Dermis blood vessel endothelial cell (primary cell): Measurements from ENCODE around the gene COL23A1. TPM values are rescaled to one million over a fixed set of nuclear protein-coding genes. Genes with fewer than 3 reads are reported as not detected.
"Not testable (repeated sequence)": the region's sequence is repeated elsewhere in the genome, so short reads cannot be mapped to it uniquely, and the experiment has no call there.

Experiments used
- DNase-seq: peaks from one replicate; pipeline ENCODE4 v3.0.0; 2010
- total RNA-seq: library from RNA; depleted of rRNA; stranded (reverse); fragments of >200 nt; gene quantifications from 2 replicates; pipeline ENCODE4 v1.2.3, GENCODE V29; 2014

Gene COL23A1
- total RNA-seq, 1 donor from 2014 or later, result 0.17 TPM

- no peak for DNase-seq
These were observed 311.7 kb downstream of the COL23A1 start for GRCh38 chr5:178278358-178279023.

- no peak for DNase-seq
These were observed 312.3 kb downstream of the COL23A1 start for GRCh38 chr5:178277866-178278265.

- no peak for DNase-seq
These were observed 312.8 kb downstream of the COL23A1 start for GRCh38 chr5:178277346-178277745.

GRCh38 chr5:178274781-178275537 is 315.2 kb downstream of the COL23A1 start:
- DNase-seq, result no peak

GRCh38 chr5:178273665-178274541 is 316.3 kb downstream of the COL23A1 start:
- DNase-seq, result no peak

- no peak for DNase-seq
These were observed 317.2 kb downstream of the COL23A1 start for GRCh38 chr5:178273041-178273440.

- DNase-seq, result no peak
These were observed 317.6 kb downstream of the COL23A1 start for GRCh38 chr5:178272591-178272990.

- DNase-seq, result no peak
These were observed 318.3 kb downstream of the COL23A1 start for GRCh38 chr5:178271726-178272479.

GRCh38 chr5:178271231-178271630 is 319.0 kb downstream of the COL23A1 start:
- no peak for DNase-seq

GRCh38 chr5:178269499-178269898 is 320.7 kb downstream of the COL23A1 start:
- no peak for DNase-seq

- DNase-seq, result no peak
These were observed 322.3 kb downstream of the COL23A1 start for GRCh38 chr5:178267876-178268275.

GRCh38 chr5:178267245-178267644 is 322.9 kb downstream of the COL23A1 start:
- no peak for DNase-seq

GRCh38 chr5:178266581-178266980 is 323.6 kb downstream of the COL23A1 start:
- no peak for DNase-seq

- no peak for DNase-seq
These were observed 324.4 kb downstream of the COL23A1 start for GRCh38 chr5:178265746-178266145.

- no peak for DNase-seq
These were observed 326.1 kb downstream of the COL23A1 start for GRCh38 chr5:178264044-178264443.

GRCh38 chr5:178261666-178262600 is 328.3 kb downstream of the COL23A1 start:
- DNase-seq, result no peak

GRCh38 chr5:178259623-178260536 is 330.3 kb downstream of the COL23A1 start:
- DNase-seq, result no peak

- no peak for DNase-seq
These were observed 332.5 kb downstream of the COL23A1 start for GRCh38 chr5:178257650-178258049.

GRCh38 chr5:178256746-178257145 is 333.4 kb downstream of the COL23A1 start:
- DNase-seq, result no peak

GRCh38 chr5:178253632-178254031 is 336.6 kb downstream of the COL23A1 start:
- not testable (repeated sequence) for DNase-seq
